Astrocyte (in vitro differentiated cells and primary cell): ENCODE data around the gene FABP7. TPM values are rescaled to one million over a fixed set of nuclear protein-coding genes. Genes with fewer than 3 reads are reported as not detected.

ENCODE experiments used
- DNase-seq: peaks from one replicate; pipeline ENCODE4 v3.0.0-alpha.2; 2010; ENCODE audit warnings: low read depth
- FAIRE-seq: peaks from 2 replicates; lab custom pipeline; 2011; peaks lifted over from hg19 to GRCh38; lab: Jason Lieb, UNC
- H2AFZ ChIP-seq: 2 replicates; pipeline ENCODE4 v1.6.0; 2012; ENCODE audit warnings: low read depth, low read length, inconsistent platforms
- H3K27ac ChIP-seq: 2 replicates; pipeline ENCODE4 v1.5.1; 2011; ENCODE audit warnings: low read depth, low read length, inconsistent platforms
- H3K27me3 ChIP-seq: 2 replicates; pipeline ENCODE4 v1.6.0; 2011; ENCODE audit warnings: low read length, inconsistent platforms; ENCODE audit not compliant: insufficient read depth
- H3K36me3 ChIP-seq: 2 replicates; pipeline ENCODE4 v1.5.1; 2011; ENCODE audit warnings: low read length, inconsistent platforms; ENCODE audit not compliant: insufficient read depth
- H3K4me1 ChIP-seq: 2 replicates; pipeline ENCODE4 v1.5.1; 2011; ENCODE audit warnings: low read length, inconsistent platforms; ENCODE audit not compliant: insufficient read depth
- H3K4me2 ChIP-seq: 2 replicates; pipeline ENCODE4 v1.6.0; 2012; ENCODE audit warnings: low read length, inconsistent platforms
- H3K4me3 ChIP-seq: 2 replicates; pipeline ENCODE4 v1.5.1; 2011; ENCODE audit warnings: low read depth, mild to moderate bottlenecking, low read length, inconsistent platforms; ENCODE audit not compliant: insufficient read depth
- H3K79me2 ChIP-seq: 2 replicates; pipeline ENCODE4 v1.6.0; 2012; ENCODE audit warnings: mild to moderate bottlenecking, low read length, inconsistent platforms; ENCODE audit not compliant: insufficient read depth
- H3K9ac ChIP-seq: 2 replicates; pipeline ENCODE4 v1.6.0; 2012; ENCODE audit warnings: mild to moderate bottlenecking, low read length, inconsistent platforms
- H3K9me3 ChIP-seq: 2 replicates; pipeline ENCODE4 v1.5.1; 2012; ENCODE audit warnings: low read depth, mild to moderate bottlenecking, low read length, inconsistent platforms; ENCODE audit not compliant: insufficient read depth
- H4K20me1 ChIP-seq: 2 replicates; pipeline ENCODE4 v1.6.0; 2012; ENCODE audit warnings: low read length, inconsistent platforms; ENCODE audit not compliant: insufficient read depth
- H3K27ac Mint-ChIP-seq: one replicate; pipeline ENCODE4 v1.8.0; 2021; ENCODE audit warnings: mild to moderate bottlenecking, mixed read lengths; ENCODE audit not compliant: unreplicated experiment
- H3K27me3 Mint-ChIP-seq: one replicate; pipeline ENCODE4 v1.8.0; 2021; ENCODE audit warnings: low read depth, mixed read lengths; ENCODE audit not compliant: unreplicated experiment
- H3K36me3 Mint-ChIP-seq: one replicate; pipeline ENCODE4 v1.8.0; 2021; ENCODE audit warnings: low read depth, mixed read lengths; ENCODE audit not compliant: unreplicated experiment
- H3K4me1 Mint-ChIP-seq: one replicate; pipeline ENCODE4 v1.8.0; 2021; ENCODE audit warnings: low read depth, mixed read lengths; ENCODE audit not compliant: unreplicated experiment
- H3K4me3 Mint-ChIP-seq: one replicate; pipeline ENCODE4 v1.8.0; 2021; ENCODE audit warnings: mild to moderate bottlenecking, moderate library complexity, mixed read lengths; ENCODE audit not compliant: unreplicated experiment
- H3K9me3 Mint-ChIP-seq: one replicate; pipeline ENCODE4 v1.8.0; 2021; ENCODE audit warnings: mild to moderate bottlenecking, mixed read lengths; ENCODE audit not compliant: unreplicated experiment
- EZH2 ChIP-seq: IDR thresholded peaks from 2 replicates; pipeline ENCODE4 v1.6.1; 2012; ENCODE audit warnings: mild to moderate bottlenecking, low read length, inconsistent platforms; ENCODE audit not compliant: insufficient read depth
- total RNA-seq: library from RNA; stranded (reverse); gene quantifications from 2 replicates; pipeline ENCODE4 v1.2.1, GENCODE V29; 2021
- TF ChIP-seq, protein P1 (sequence below): IDR thresholded peaks from 2 replicates; pipeline ENCODE4 v1.5.1; 2011; ENCODE audit warnings: low read depth, mild to moderate bottlenecking, inconsistent platforms, low read length, moderate library complexity; ENCODE audit not compliant: insufficient read depth

FABP7 gene
- total RNA-seq, 1 donor from 2014 or later = 1.1 TPM

DNA sequence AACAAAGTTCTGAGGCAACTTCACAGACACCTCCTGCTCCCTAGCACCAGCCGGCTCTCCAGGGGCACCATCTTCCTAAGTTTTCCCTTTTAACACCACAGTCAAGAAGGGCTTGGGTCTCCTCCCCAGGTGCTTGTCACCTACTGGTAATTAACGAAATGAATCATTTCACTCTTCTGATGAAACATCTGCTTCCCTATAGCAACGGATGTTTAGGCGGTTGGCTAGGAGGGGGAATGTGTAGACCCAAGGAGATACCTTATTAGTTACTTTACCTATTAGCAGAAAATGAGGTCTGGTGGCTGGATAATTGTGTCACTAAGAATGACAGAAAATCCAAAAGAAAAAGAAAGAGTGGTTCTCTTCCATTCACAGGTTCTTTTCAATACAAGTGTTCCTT lies 46.3 kb upstream of the FABP7 start:
- H3K27me3 ChIP-seq = no peaks in the 10 kb centered on the region
- no peaks in the 10 kb centered on the region for H3K4me1 ChIP-seq
- H3K79me2 ChIP-seq = no peaks in the 10 kb centered on the region
- TF ChIP-seq, protein P1, sequence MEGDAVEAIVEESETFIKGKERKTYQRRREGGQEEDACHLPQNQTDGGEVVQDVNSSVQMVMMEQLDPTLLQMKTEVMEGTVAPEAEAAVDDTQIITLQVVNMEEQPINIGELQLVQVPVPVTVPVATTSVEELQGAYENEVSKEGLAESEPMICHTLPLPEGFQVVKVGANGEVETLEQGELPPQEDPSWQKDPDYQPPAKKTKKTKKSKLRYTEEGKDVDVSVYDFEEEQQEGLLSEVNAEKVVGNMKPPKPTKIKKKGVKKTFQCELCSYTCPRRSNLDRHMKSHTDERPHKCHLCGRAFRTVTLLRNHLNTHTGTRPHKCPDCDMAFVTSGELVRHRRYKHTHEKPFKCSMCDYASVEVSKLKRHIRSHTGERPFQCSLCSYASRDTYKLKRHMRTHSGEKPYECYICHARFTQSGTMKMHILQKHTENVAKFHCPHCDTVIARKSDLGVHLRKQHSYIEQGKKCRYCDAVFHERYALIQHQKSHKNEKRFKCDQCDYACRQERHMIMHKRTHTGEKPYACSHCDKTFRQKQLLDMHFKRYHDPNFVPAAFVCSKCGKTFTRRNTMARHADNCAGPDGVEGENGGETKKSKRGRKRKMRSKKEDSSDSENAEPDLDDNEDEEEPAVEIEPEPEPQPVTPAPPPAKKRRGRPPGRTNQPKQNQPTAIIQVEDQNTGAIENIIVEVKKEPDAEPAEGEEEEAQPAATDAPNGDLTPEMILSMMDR = no peak
- TF ChIP-seq EZH2 = no peak
- no peaks in the 10 kb centered on the region for H3K9me3 ChIP-seq
- peaks cover 7% of the 10 kb centered on the region for H3K4me1 Mint-ChIP-seq
- H3K27ac ChIP-seq = no peak overlapping the region
- no peak overlapping the region for H3K9ac ChIP-seq
- no peaks in the 10 kb centered on the region for H3K9me3 Mint-ChIP-seq
- H4K20me1 ChIP-seq = no peaks in the 10 kb centered on the region
- H3K36me3 Mint-ChIP-seq = no peaks in the 10 kb centered on the region
- H3K27me3 Mint-ChIP-seq = no peaks in the 10 kb centered on the region
- no peak overlapping the region for H3K4me3 ChIP-seq
- H3K4me2 ChIP-seq = no peak overlapping the region
- H3K27ac Mint-ChIP-seq = no peak overlapping the region
- no peak for FAIRE-seq
- H3K4me3 Mint-ChIP-seq = no peak overlapping the region
- H3K36me3 ChIP-seq = no peaks in the 10 kb centered on the region
- H2AFZ ChIP-seq = no peak overlapping the region
- no peak for DNase-seq

DNA sequence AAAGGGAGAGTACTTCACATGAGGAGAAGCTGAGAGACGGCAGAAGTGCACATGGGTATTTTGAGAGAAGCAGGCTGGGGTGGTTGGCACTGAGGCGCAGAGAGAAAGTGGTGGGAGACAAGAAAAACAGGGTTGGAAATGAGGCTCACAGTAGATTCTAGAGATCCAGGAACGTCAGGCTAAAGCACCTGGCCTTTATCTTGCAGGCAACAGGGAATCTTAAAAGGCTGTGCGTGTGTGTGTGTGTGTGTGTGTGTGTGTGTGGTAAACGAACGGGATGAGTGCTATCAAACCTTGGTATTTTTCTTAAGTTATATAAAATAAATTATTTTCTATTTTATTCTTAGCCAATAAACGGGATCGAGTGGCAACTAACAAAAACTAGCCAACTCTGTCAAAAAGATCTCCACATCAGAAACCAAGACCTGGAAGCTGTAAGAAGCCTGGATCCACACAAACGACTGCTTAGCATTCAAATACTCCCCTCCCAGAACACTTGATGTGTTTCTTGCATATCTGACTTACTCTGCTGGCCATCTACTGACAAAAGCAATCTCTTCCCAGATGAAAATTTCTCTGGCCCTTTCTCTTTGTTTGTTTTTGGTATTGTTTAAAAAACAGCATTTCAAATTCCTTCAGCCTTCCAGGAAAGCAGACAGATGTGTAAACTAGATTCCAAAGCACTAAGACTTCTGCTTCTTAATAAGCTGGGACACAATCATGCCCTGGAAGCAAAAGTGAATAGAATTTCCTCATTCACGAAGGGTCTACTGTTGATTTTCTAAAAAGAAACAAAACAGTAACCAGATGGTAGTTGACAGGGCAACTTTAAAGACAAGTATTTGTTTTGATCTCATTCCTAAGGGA lies 44.8 kb upstream of the FABP7 start:
- Mint-ChIP-seq H3K36me3 (no peaks in the 10 kb centered on the region), H3K4me3 (no peak overlapping the region), H3K27me3 (no peaks in the 10 kb centered on the region), H3K4me1 (peaks cover 7% of the 10 kb centered on the region), H3K27ac (no peak overlapping the region), H3K9me3 (no peaks in the 10 kb centered on the region)
- no peaks in the 10 kb centered on the region for H3K9me3 ChIP-seq
- no peak overlapping the region for H3K4me3 ChIP-seq
- no peaks in the 10 kb centered on the region for H3K4me1 ChIP-seq
- no peak overlapping the region for H3K27ac ChIP-seq
- H3K36me3 ChIP-seq = no peaks in the 10 kb centered on the region
- H2AFZ ChIP-seq = no peak overlapping the region
- DNase-seq = no peak
- H3K4me2 ChIP-seq = no peak overlapping the region
- FAIRE-seq = no peak
- no peaks in the 10 kb centered on the region for H3K79me2 ChIP-seq
- no peak for TF ChIP-seq EZH2
- TF ChIP-seq, protein P1 = no peak
- no peaks in the 10 kb centered on the region for H4K20me1 ChIP-seq
- no peak overlapping the region for H3K9ac ChIP-seq
- no peaks in the 10 kb centered on the region for H3K27me3 ChIP-seq

DNA sequence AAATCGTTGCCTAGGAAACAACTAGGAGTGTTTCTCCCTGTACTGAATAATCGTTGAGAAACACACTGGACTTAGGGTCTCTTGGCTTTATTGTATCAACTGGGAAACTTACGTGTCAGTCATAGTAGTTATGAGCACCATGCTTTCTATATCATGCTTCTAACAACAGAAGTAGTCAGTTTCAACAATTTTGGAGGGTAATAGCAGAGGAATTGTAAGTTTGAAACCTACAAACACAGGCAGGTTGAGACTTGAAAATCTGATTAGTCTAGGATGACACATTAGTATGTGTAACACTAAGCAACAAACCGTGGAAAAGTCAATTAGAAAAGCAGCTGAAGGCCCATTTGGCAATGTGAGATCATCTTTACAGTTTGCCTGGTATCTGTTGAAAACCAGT lies 43.9 kb upstream of the FABP7 start:
- FAIRE-seq = no peak
- H3K9me3 ChIP-seq = no peaks in the 10 kb centered on the region

More for the DNA sequence above, 43.9 kb upstream of the FABP7 start:
- no peak for DNase-seq
- Histone ChIP-seq H3K4me1 (no peaks in the 10 kb centered on the region), H2AFZ (no peak overlapping the region), H3K27ac (no peak overlapping the region), H3K79me2 (no peaks in the 10 kb centered on the region), H4K20me1 (no peaks in the 10 kb centered on the region), H3K36me3 (no peaks in the 10 kb centered on the region), H3K4me3 (no peak overlapping the region), H3K9ac (no peak overlapping the region), H3K4me2 (no peak overlapping the region), H3K27me3 (no peaks in the 10 kb centered on the region)
- TF ChIP-seq, protein P1 = no peak
- no peak for TF ChIP-seq EZH2
- Mint-ChIP-seq H3K27me3 (no peaks in the 10 kb centered on the region), H3K4me1 (peaks cover 7% of the 10 kb centered on the region), H3K4me3 (no peak overlapping the region), H3K9me3 (no peaks in the 10 kb centered on the region), H3K36me3 (no peaks in the 10 kb centered on the region), H3K27ac (no peak overlapping the region)
